OCI-LY3 (cell line): ENCODE data around the gene SMIM17.

Experiments used
- H2AFZ ChIP-seq: fragments of 200-600, 300-600 bp; shearing (Covaris generic); 2 replicates; pipeline ENCODE4 v1.6.0; 2014; ENCODE audit warnings: antibody characterized with exemption, low read depth, low read length
- H3K27ac ChIP-seq: fragments of 200-600, 300-600 bp; sonication (generic); 2 replicates; pipeline ENCODE4 v1.5.1; 2014; ENCODE audit warnings: mild to moderate bottlenecking, low read length, moderate library complexity, mixed read lengths
- H3K27me3 ChIP-seq: fragments of 200-600, 300-600 bp; sonication (generic); 2 replicates; pipeline ENCODE4 v1.6.1; 2014; ENCODE audit warnings: low read depth, low read length, mixed read lengths
- H3K36me3 ChIP-seq: fragments of 200-600, 300-600 bp; sonication (generic); replicated peaks from 2 replicates; pipeline ENCODE3; 2014; ENCODE audit warnings: low read depth, low read length, mixed read lengths
- H3K4me1 ChIP-seq: fragments of 300-600, 200-600 bp; sonication (generic); 2 replicates; pipeline ENCODE4 v1.6.1; 2014; ENCODE audit warnings: low read length, mixed read lengths
- H3K4me2 ChIP-seq: fragments of 200-600, 300-600 bp; sonication (generic); 2 replicates; pipeline ENCODE4 v1.6.1; 2014; ENCODE audit warnings: low read length, mixed read lengths
- H3K4me3 ChIP-seq: fragments of 300-600, 200-600 bp; sonication (generic); 2 replicates; pipeline ENCODE4 v1.5.1; 2014; ENCODE audit warnings: antibody characterized with exemption, mild to moderate bottlenecking, low read length, moderate library complexity
- H3K79me2 ChIP-seq: fragments of 300-600, 200-600 bp; shearing (Covaris generic); 2 replicates; pipeline ENCODE4 v1.6.1; 2014; ENCODE audit warnings: mild to moderate bottlenecking, low read length, mixed read lengths
- H3K9ac ChIP-seq: fragments of 300-600, 200-600 bp; shearing (Covaris generic); 2 replicates; pipeline ENCODE4 v1.6.0; 2014; ENCODE audit warnings: mild to moderate bottlenecking, low read length, moderate library complexity
- H3K9me3 ChIP-seq: fragments of 200-600, 300-600 bp; shearing (Covaris generic); 2 replicates; pipeline ENCODE4 v1.6.1; 2014; ENCODE audit warnings: low read length, mixed read lengths; ENCODE audit not compliant: insufficient read depth
- H4K20me1 ChIP-seq: fragments of 200-600, 300-600 bp; sonication (generic); 2 replicates; pipeline ENCODE4 v1.6.1; 2016; ENCODE audit warnings: low read length, mixed read lengths; ENCODE audit not compliant: insufficient read depth
- CTCF ChIP-seq: fragments of 200-600, 300-600 bp; sonication (generic); IDR thresholded peaks from 2 replicates; pipeline ENCODE4 v1.5.1; 2014; ENCODE audit warnings: antibody characterized with exemption, low read length, low read depth
- EZH2phosphoT487 ChIP-seq: fragments of 200-600 bp; shearing (Covaris generic); IDR thresholded peaks from 2 replicates; pipeline ENCODE4 v1.6.1; 2018; ENCODE audit warnings: antibody characterized with exemption, mixed run types, low read depth

SMIM17 gene

GRCh38 chr19:56596676-56597075 is 46.3 kb upstream of the SMIM17 start:
- Histone ChIP-seq H4K20me1 (no peaks in the 10 kb centered on the region), H3K27me3 (no peaks in the 10 kb centered on the region), H3K27ac (no peak overlapping the region), H3K79me2 (peaks cover 49% of the 10 kb centered on the region), H2AFZ (no peak overlapping the region), H3K4me2 (no peak overlapping the region), H3K36me3 (peaks cover 42% of the 10 kb centered on the region), H3K4me3 (no peak overlapping the region), H3K9ac (no peak overlapping the region), H3K4me1 (peaks cover 6% of the 10 kb centered on the region), H3K9me3 (peaks cover 13% of the 10 kb centered on the region)
- TF ChIP-seq CTCF (no peak), EZH2phosphoT487 (no peak)

- Histone ChIP-seq H3K4me3 (no peak overlapping the region), H4K20me1 (no peaks in the 10 kb centered on the region), H3K9ac (no peak overlapping the region), H3K79me2 (peaks cover 56% of the 10 kb centered on the region), H3K36me3 (peaks cover 52% of the 10 kb centered on the region), H3K4me2 (no peak overlapping the region), H3K9me3 (peaks cover 9% of the 10 kb centered on the region; the same call in 1 of the 2 replicates), H3K4me1 (peaks cover 6% of the 10 kb centered on the region), H3K27ac (no peak overlapping the region), H3K27me3 (no peaks in the 10 kb centered on the region), H2AFZ (no peak overlapping the region)
- TF ChIP-seq CTCF (no peak), EZH2phosphoT487 (no peak)
Observed at GRCh38 chr19:56597696-56598095, 45.3 kb upstream of the SMIM17 start.

GRCh38 chr19:56601375-56601774 is 41.6 kb upstream of the SMIM17 start:
- Histone ChIP-seq H3K4me2 (no peak overlapping the region), H3K4me3 (no peak overlapping the region), H3K4me1 (no peaks in the 10 kb centered on the region), H2AFZ (no peak overlapping the region), H3K27ac (no peak overlapping the region), H3K79me2 (peaks cover 53% of the 10 kb centered on the region), H3K36me3 (peaks cover 86% of the 10 kb centered on the region), H4K20me1 (no peaks in the 10 kb centered on the region), H3K27me3 (no peaks in the 10 kb centered on the region), H3K9me3 (peaks cover 16% of the 10 kb centered on the region; the same call in 1 of the 2 replicates), H3K9ac (no peak overlapping the region)
- no peak for TF ChIP-seq CTCF
- TF ChIP-seq EZH2phosphoT487: no peak

GRCh38 chr19:56603829-56604228 is 39.1 kb upstream of the SMIM17 start:
- Histone ChIP-seq H3K4me1 (no peaks in the 10 kb centered on the region), H4K20me1 (no peaks in the 10 kb centered on the region), H3K4me3 (no peak overlapping the region), H3K79me2 (peaks cover 36% of the 10 kb centered on the region), H2AFZ (no peak overlapping the region), H3K36me3 (peaks cover 82% of the 10 kb centered on the region), H3K27me3 (no peaks in the 10 kb centered on the region), H3K9me3 (peaks cover 10% of the 10 kb centered on the region; the same call in 1 of the 2 replicates), H3K4me2 (no peak overlapping the region), H3K9ac (no peak overlapping the region), H3K27ac (no peak overlapping the region)
- TF ChIP-seq CTCF (no peak), EZH2phosphoT487 (no peak)
